ENCODE results near the gene CABCOCO1.

DNA sequence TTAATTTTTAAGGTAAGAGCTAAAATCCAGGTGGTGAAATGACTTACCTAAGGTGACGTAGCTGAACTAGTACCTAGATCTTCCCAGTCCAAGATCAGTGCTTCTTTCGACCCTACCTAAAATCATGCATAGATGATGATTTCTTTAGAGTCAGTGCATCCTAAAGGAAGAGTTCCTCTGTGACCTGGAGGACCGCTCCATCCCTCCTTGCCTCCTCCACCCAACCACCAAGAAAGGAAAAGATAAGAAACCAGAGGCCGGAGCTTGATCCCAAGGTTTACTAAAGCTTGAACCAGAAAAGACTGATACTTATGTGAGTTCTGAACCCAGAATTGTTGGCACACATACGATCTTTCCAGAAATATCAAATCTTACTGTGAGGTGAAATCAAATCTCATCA lies 101.8 kb downstream of the CABCOCO1 start:
- TF ChIP-seq CTCF (IDR thresholded peaks at IDR 0.05) (no peak), POLR2A (IDR thresholded peaks at IDR 0.05) (no peak), POLR2AphosphoS5 (IDR thresholded peaks at IDR 0.05) (no peak)

All from gastroesophageal sphincter (tissue), 3 donors.